ENCODE measurements around the gene TSHZ2. TPM values are rescaled to one million over a fixed set of nuclear protein-coding genes. Genes with fewer than 3 reads are reported as not detected.

The TSHZ2 gene
- polyA plus RNA-seq, 10 donors: 7.9 to 20.4 (median 14.0) TPM

DNA sequence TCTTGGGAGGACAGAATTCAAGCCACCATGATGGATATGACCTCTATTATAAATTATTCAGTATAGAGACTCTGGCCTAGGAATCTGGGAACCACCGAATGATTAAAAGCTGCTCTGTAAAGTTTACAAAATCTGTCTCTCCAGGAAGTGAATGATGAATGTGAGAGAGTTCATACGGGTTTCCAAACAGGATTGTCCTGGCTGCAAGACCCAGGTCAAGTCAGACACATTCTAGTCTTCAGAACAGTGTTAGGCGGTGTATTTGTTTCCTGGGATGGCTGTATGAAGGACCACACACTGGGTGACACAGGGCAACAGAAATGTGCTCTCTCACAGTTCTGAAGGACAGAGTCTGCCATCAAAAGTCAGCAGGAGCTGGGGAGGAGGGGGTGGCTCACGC, 399.1 kb downstream of the TSHZ2 start:
- DNase-seq: no peak

GRCh38 chr20:53376021-53376420, 403.9 kb downstream of the TSHZ2 start:
- no peak for DNase-seq

- DNase-seq: no peak
Measured at GRCh38 chr20:53379014-53379832, 407.1 kb downstream of the TSHZ2 start.

DNA sequence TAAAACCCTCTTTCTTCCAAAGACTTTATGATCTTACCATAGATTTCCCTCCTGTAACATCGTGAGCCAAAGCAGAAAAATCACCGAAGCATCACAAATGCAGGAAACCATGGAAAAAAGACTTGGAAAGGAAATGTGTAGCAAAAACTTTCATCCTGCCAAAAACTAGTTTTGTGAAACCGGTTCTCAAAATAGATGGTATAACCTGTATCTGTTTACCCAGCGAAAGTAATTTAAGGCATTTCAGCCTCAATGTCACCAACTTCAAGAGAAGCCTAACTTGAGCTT, 407.6 kb downstream of the TSHZ2 start:
- peak in 1 of 3 donors; percentile 56 for DNase-seq

GRCh38 chr20:53381568-53382262, 409.6 kb downstream of the TSHZ2 start:
- DNase-seq: no peak

- DNase-seq: peak in 1 of 3 donors; percentile 67
Measured at GRCh38 chr20:53382263-53382844, 410.2 kb downstream of the TSHZ2 start.

- peak in 1 of 3 donors; percentile 65 for DNase-seq
Measured at GRCh38 chr20:53383916-53384315, 411.8 kb downstream of the TSHZ2 start.

DNA sequence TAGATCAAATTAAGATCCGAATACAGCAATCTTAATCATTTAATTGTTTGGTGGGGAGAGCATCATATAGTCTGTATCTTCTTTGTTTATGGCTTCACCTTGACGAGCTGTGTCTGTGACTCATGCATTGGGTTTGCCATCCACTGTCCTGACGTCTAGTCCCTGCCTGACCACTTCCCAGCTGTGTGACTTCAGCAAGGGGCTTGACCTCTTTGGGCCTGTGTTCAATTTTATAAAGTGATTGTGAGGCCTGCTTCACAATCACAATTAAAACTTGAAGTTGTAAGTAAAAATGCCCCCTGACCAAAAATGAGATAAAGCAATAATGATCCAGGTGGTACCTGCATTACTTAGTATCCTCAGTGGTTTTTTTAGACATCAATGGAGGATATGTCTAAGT, 412.2 kb downstream of the TSHZ2 start:
- no peak for DNase-seq

DNA sequence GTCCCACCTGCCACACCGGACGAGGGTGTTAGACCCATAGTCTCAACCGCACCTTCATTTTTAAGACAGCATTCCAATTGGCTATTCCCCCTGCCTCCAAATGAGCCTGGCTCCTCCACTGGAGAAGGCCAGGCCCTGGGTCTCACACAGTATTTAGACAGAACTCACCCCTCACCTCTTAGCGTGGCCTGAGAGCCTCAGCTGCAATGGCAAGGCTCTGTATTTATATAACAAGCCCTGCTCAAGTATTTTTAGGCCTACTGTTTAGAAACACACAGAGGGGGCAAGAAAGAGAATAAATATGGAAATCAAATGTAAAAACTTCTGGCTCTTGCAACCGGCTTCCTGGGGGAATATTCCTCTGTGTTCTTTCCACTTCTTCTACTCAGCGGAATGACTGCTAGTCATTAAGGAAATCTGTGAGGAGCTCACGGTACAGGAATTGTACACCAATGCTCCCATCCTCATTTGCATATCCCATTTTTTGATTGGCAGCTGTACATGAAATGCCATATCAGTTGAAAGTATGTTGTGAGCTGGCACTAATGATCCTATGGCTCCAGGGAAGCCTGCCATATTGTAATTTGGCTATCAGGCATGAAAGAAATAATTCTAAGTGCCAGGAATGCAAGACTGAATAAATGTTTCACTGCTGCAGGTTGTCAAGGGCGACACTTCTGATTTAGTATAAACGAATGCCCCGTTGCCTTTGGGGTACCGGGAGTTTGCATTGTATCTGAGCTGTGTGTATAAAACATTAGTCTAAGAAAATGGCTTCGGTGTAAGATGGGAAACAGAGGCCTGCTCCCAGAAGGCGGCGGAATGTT, 414.0 kb downstream of the TSHZ2 start:
- DNase-seq: peak in 1 of 3 donors; percentile 53

- no peak for DNase-seq
Measured at GRCh38 chr20:53387983-53388675, 416.0 kb downstream of the TSHZ2 start.

DNA sequence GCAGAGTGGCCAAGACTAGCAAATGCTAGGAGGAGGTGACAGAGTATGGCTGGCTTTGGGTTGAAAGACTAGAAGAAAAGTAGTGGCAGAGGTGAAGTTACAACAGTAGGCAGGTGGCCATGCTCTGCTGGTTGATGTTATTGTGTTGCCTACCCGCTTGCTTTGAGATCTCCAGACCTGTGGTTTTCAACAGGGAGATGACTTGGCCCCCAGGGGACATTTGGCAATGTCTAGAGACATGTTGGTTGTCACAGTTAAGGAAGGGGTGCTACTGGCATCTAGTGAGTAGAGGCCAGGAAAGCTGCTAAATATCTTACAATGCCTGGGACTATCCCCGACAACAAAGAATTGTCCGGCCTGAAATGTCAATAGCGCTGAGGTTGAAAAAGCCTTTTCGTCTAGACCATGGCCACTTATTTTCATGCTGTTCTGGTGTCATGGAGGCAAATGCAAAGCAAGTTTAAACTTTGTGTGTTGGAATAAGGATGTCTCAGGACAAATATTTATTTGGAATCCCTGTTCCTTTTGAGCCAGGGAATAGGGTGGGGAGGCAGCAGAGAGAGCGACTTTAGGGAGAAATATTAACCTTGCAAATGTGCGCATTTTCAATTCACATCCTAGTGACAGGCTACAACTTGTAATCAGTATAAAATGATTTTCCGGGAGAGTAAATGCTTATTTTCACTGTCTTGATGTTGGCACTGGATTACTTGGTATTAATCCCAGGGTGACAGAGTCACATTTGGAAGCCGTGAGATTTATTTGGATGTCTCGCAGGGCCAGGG, 417.6 kb downstream of the TSHZ2 start:
- no peak for DNase-seq

DNA sequence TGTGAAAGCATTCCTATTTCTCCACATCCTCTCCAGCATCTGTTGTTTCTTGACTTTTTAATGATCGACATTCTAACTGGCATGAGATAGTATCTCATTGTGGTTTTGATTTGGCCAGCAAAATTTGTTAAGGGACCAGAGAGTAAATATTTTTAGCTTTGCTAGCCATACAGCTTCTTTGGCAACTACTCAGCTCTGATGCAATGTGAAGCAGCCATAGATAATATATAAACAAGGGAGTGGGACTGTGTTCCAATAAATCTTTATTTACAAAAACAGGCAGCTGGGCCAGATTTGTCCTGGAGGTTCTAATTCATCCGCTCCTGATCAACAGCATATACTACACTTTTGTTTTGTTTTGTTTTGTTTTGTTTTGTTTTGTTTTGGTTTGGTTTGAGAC, 418.6 kb downstream of the TSHZ2 start:
- no peak for DNase-seq

GRCh38 chr20:53394433-53394832, 422.3 kb downstream of the TSHZ2 start:
- DNase-seq: no peak

DNA sequence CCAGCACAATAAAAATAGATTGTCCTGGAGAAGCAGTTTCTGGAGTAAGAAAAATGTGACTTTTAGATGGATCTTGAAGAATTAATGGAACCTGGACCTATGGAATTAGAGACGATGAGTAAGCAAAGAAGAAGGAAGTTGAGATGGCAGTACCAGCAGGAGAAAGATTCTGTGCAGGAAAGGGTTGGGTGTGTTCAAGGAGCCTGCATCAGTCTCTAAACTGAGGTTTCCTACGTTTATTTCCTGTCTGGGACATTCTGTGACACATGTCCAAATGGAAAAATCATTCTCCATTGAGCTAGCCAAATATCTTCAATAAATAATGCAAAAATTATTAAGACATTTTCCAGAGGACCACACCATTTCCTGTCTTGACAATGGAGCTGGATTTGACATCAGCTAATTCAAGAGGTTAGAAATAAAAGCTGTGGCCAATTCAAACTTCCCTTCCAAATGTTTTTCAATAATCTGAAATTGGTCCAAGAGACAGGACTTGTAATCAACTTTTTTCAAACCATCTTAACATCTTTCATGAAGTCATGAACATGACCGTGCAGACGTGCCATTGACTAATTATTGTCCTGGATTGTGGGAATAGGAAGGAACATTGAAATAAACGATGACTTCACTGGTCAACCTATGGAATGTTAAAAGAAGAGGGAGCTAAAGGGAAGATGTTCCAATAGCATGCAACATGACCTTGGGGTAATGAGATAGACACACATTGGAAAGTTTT, 423.2 kb downstream of the TSHZ2 start:
- DNase-seq: peak in 1 of 3 donors; percentile 64

GRCh38 chr20:53399083-53399482, 426.9 kb downstream of the TSHZ2 start:
- no peak for DNase-seq

- DNase-seq: no peak
Measured at GRCh38 chr20:53399592-53400335, 427.6 kb downstream of the TSHZ2 start.

DNA sequence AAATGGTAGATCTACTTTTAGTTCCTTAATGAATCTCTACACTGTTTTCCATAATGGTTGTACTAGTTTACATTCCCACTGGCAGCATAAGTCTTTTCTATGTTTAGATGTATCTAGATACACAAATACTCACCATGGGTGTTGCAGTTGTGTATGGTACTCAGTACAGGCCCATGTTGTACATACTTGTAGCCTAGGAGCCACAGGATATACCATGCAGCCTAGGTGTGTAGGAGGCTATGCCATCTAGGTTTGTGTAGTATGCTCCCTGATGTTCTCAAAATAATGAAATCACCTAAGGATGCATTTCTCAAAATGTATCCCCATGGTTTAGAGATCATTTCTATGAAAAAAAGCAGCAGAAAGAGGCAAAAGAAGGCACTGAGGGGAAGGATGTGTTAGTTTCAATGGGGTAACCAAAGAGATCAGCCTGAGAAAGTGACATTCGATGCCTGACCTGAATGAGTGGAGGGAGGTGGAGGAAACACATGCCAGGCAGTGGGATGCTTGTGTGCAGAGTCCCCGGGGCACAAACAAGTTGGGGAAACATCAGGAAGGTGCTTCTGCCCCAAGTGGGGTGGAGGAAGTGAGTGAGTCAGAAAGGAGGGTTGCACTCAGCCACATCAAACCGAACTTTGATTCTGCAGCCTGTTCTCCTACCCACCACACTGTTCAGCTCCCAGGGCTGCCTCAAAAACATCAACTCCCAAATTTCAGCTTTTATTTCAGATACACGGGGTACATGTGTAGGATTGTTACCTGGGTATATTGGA, 430.3 kb downstream of the TSHZ2 start:
- no peak for DNase-seq

GRCh38 chr20:53403029-53403428, 430.9 kb downstream of the TSHZ2 start:
- no peak for DNase-seq

Data from muscle of back (tissue), 11 donors.